ENCODE measurements around the gene KRT13.

KRT13 gene

DNA sequence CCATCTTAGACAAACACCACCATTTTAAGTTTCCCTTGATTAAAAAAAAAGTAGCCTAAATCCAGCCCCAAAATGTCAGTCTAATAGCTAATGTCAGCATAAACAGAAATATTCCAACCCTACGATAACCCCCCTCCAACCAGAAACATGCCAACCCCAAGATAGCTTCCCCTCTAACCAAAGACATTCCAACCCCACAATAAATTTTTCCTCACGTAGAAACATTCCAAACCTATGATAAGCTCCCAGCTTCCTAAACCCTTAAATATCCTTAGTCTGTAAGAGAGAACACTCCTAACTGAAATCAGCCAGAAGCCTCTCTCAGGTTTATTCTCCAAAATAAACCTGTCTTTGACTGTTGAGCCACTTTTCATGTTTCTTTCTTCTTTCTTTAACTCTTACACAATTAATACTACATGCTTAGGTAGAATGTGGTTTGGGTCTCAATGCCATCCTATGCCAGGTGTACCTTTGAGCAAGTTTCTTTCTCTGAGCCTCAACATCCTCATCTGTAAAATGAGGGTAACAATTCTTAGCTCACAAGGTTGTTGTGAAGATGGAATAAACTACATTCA is 54.2 kb downstream of the KRT13 start:
- TF ChIP-seq, protein P1, sequence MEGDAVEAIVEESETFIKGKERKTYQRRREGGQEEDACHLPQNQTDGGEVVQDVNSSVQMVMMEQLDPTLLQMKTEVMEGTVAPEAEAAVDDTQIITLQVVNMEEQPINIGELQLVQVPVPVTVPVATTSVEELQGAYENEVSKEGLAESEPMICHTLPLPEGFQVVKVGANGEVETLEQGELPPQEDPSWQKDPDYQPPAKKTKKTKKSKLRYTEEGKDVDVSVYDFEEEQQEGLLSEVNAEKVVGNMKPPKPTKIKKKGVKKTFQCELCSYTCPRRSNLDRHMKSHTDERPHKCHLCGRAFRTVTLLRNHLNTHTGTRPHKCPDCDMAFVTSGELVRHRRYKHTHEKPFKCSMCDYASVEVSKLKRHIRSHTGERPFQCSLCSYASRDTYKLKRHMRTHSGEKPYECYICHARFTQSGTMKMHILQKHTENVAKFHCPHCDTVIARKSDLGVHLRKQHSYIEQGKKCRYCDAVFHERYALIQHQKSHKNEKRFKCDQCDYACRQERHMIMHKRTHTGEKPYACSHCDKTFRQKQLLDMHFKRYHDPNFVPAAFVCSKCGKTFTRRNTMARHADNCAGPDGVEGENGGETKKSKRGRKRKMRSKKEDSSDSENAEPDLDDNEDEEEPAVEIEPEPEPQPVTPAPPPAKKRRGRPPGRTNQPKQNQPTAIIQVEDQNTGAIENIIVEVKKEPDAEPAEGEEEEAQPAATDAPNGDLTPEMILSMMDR (IDR thresholded peaks at IDR 0.05), result no peak
- TF ChIP-seq ZFX (IDR thresholded peaks at IDR 0.05; ENCODE audit: borderline replicate concordance), result no peak
- H3K27ac ChIP-seq, result no peak overlapping the region
